Measurements from ENCODE around the gene RNF149. TPM values are rescaled to one million over a fixed set of nuclear protein-coding genes. Genes with fewer than 3 reads are reported as not detected.
A peak's percentile ranks its signal among the peaks of the same experiment; 100 is the strongest.

Gene RNF149
- total and polyA plus RNA-seq, 9 of the 15 experiments (the other 6 are each of a cell fraction or from before 2014, with no cell fraction given): 9.0 to 31.5 (median 22.8) TPM

- TF ChIP-seq CHD7 (IDR thresholded peaks at IDR 0.05; ENCODE audit: low read depth, low read length) (no peak), EGR1 (conservative IDR thresholded peaks at IDR 0.05) (peak; percentile 47), BCLAF1 (IDR thresholded peaks at IDR 0.05; ENCODE audit: borderline replicate concordance in 1 of 2, control insufficient read depth in 1 of 2, low read depth in 2 of 2, low read length in 1 of 2) (no peak), ZNF609 (CRISPR knock-in tag; IDR thresholded peaks at IDR 0.05; ENCODE audit: borderline replicate concordance) (peak; percentile 53; the same call in 1 of the 2 replicates), ZNF274 (IDR thresholded peaks at IDR 0.05; ENCODE audit: borderline replicate concordance, low read depth, low read length) (no peak), ZNF124 (CRISPR knock-in tag; IDR thresholded peaks at IDR 0.05) (no peak)
Measured at GRCh38 chr2:101308432-101309210, at the start of gene RNF149 (continued).
